MCF 10A (cell line): Measurements from ENCODE around the gene FAM227B. TPM values are rescaled to one million over a fixed set of nuclear protein-coding genes. Genes with fewer than 3 reads are reported as not detected.

Experiments
- BruUV-seq: library from RNA; stranded (reverse); fragments of 400-500 nt; replicated peaks from 2 replicates; lab custom pipeline; 2021; lab: Mats Ljungman, UMichigan
- CTCF ChIA-PET: fragments of 300-600 bp; sonication (Branson Sonifier 250); formaldehyde crosslinking; extraction: SDS; loops from one replicate; lab custom pipeline; 2021; ENCODE audit warnings: antibody characterized with exemption, inconsistent platforms; lab: Yijun Ruan, JAX
- POLR2A ChIA-PET: fragments of 300-600, 350-650 bp; sonication (Branson Sonifier 250); formaldehyde crosslinking; extraction: SDS; loops from one replicate; lab custom pipeline; 2020; ENCODE audit warnings: antibody characterized with exemption, inconsistent platforms; lab: Yijun Ruan, JAX
- DNase-seq: peaks from one replicate; pipeline ENCODE4 v3.0.0-alpha.2; 2018; ENCODE audit not compliant: unreplicated experiment
- H3K27ac Mint-ChIP-seq: one replicate; pipeline ENCODE4 v1.8.0; 2022; ENCODE audit warnings: mild to moderate bottlenecking, low read depth, mixed read lengths; ENCODE audit not compliant: unreplicated experiment
- H3K27me3 Mint-ChIP-seq: one replicate; pipeline ENCODE4 v1.8.0; 2022; ENCODE audit warnings: mixed read lengths; ENCODE audit not compliant: insufficient read depth, unreplicated experiment
- H3K36me3 Mint-ChIP-seq: one replicate; pipeline ENCODE4 v1.8.0; 2022; ENCODE audit warnings: mild to moderate bottlenecking, moderate library complexity, mixed read lengths; ENCODE audit not compliant: insufficient read depth, unreplicated experiment
- H3K4me1 Mint-ChIP-seq: one replicate; pipeline ENCODE4 v1.8.0; 2022; ENCODE audit warnings: mixed read lengths; ENCODE audit not compliant: insufficient read depth, unreplicated experiment
- H3K4me3 Mint-ChIP-seq: one replicate; pipeline ENCODE4 v1.8.0; 2022; ENCODE audit warnings: mild to moderate bottlenecking, moderate library complexity, mixed read lengths; ENCODE audit not compliant: unreplicated experiment
- H3K9me3 Mint-ChIP-seq: one replicate; pipeline ENCODE4 v1.8.0; 2022; ENCODE audit warnings: mixed read lengths; ENCODE audit not compliant: unreplicated experiment
- CTCF ChIP-seq: fragments of 200-600 bp; IDR thresholded peaks from one replicate; pipeline ENCODE4 v1.8.0; 2022; ENCODE audit warnings: antibody characterized with exemption, mild to moderate bottlenecking; ENCODE audit not compliant: unreplicated experiment
- intact Hi-C: fragments of 100-400 bp; cut with micrococcal nuclease; formaldehyde crosslinking; loops from 2 replicates; pipeline ENCODE4 v1.14.1; 2022
- total RNA-seq: library from RNA; stranded (reverse); gene quantifications from 2 replicates; pipeline ENCODE4 v1.2.3, GENCODE V29; 2022

The FAM227B gene
- total RNA-seq, 1 experiment from 2014 or later, result 5.8 TPM

GRCh38 chr15:49589030-49589429 is 31.6 kb downstream of the FAM227B start:
- H3K27ac Mint-ChIP-seq, result no peak overlapping the region
- CTCF ChIA-PET, result interaction anchor here (0.5 kb wide), 2 partner anchors 11 to 727 kb away, joined by 3 read pairs; no protein-coding TSS in a partner anchor
- H3K9me3 Mint-ChIP-seq, result no peaks in the 10 kb centered on the region
- no peak for TF ChIP-seq CTCF
- POLR2A ChIA-PET, result no interaction called here
- intact Hi-C loops, result no loop called here
- H3K36me3 Mint-ChIP-seq, result no peaks in the 10 kb centered on the region
- BruUV-seq, result no TSS peak
- H3K27me3 Mint-ChIP-seq, result no peaks in the 10 kb centered on the region
- no peak overlapping the region for H3K4me3 Mint-ChIP-seq
- H3K4me1 Mint-ChIP-seq, result peaks cover 8% of the 10 kb centered on the region
- no peak for DNase-seq

- POLR2A ChIA-PET, result no interaction called here
- no peaks in the 10 kb centered on the region for H3K27me3 Mint-ChIP-seq
- no peak for TF ChIP-seq CTCF
- DNase-seq, result no peak
- no peak overlapping the region for H3K4me3 Mint-ChIP-seq
- CTCF ChIA-PET, result interaction anchor here (0.6 kb wide), 1 partner anchor 136 kb away, joined by 3 read pairs; no protein-coding TSS in a partner anchor
- H3K4me1 Mint-ChIP-seq, result no peaks in the 10 kb centered on the region
- intact Hi-C loops, result no loop called here
- H3K9me3 Mint-ChIP-seq, result peaks cover 14% of the 10 kb centered on the region
- H3K36me3 Mint-ChIP-seq, result peaks cover 6% of the 10 kb centered on the region
- BruUV-seq, result no TSS peak
- no peak overlapping the region for H3K27ac Mint-ChIP-seq
Observed at GRCh38 chr15:49573421-49573820, 47.2 kb downstream of the FAM227B start.

GRCh38 chr15:49570672-49571071 is 49.9 kb downstream of the FAM227B start:
- DNase-seq, result no peak
- no peak for TF ChIP-seq CTCF
- ChIA-PET CTCF (no interaction called here), POLR2A (no interaction called here)
- Mint-ChIP-seq H3K4me1 (no peaks in the 10 kb centered on the region), H3K4me3 (no peak overlapping the region), H3K9me3 (peaks cover 14% of the 10 kb centered on the region), H3K27me3 (no peaks in the 10 kb centered on the region), H3K36me3 (no peaks in the 10 kb centered on the region), H3K27ac (no peak overlapping the region)
- intact Hi-C loops, result no loop called here
- no TSS peak for BruUV-seq

- H3K4me1 Mint-ChIP-seq, result no peaks in the 10 kb centered on the region
- intact Hi-C loops, result no loop called here
- no TSS peak for BruUV-seq
- no peak for DNase-seq
- no peak overlapping the region for H3K4me3 Mint-ChIP-seq
- H3K9me3 Mint-ChIP-seq, result peaks cover 14% of the 10 kb centered on the region
- CTCF ChIA-PET, result no interaction called here
- H3K36me3 Mint-ChIP-seq, result no peaks in the 10 kb centered on the region
- TF ChIP-seq CTCF, result no peak
- H3K27ac Mint-ChIP-seq, result no peak overlapping the region
- no peaks in the 10 kb centered on the region for H3K27me3 Mint-ChIP-seq
- POLR2A ChIA-PET, result no interaction called here
Observed at GRCh38 chr15:49570174-49570573, 50.4 kb downstream of the FAM227B start.
